A673 (cell line): ENCODE measurements around the gene ALOX12B. TPM values are rescaled to one million over a fixed set of nuclear protein-coding genes. Genes with fewer than 3 reads are reported as not detected.
"Not testable (repeated sequence)": the region's sequence is repeated elsewhere in the genome, so short reads cannot be mapped to it uniquely, and the experiment has no call there.

Experiments used
- BruUV-seq: library from RNA; stranded (reverse); fragments of 400-500 nt; replicated peaks from 2 replicates; lab custom pipeline; 2021; lab: Mats Ljungman, UMichigan
- CTCF ChIA-PET: fragments of 300-600 bp; sonication (Branson Sonifier 250); formaldehyde crosslinking; loops from one replicate; lab custom pipeline; 2022; ENCODE audit warnings: antibody characterized with exemption; lab: Charles Lee
- POLR2A ChIA-PET: fragments of 300-600 bp; sonication (Branson Sonifier 250); formaldehyde crosslinking; loops from one replicate; lab custom pipeline; 2022; ENCODE audit warnings: antibody characterized with exemption; ENCODE audit not compliant: low non-redundant PET; lab: Charles Lee
- DNase-seq: peaks from one replicate; pipeline ENCODE4 v3.0.0-alpha.2; 2015; ENCODE audit warnings: low spot score
- H3K27ac ChIP-seq: fragments of 200-600 bp; sonication (generic); 2 replicates; pipeline ENCODE4 v1.5.1; 2016; ENCODE audit warnings: mixed run types, low read depth, mild to moderate bottlenecking, mixed read lengths, antibody characterized with exemption, low read length; ENCODE audit not compliant: poor library complexity, severe bottlenecking
- H3K27me3 ChIP-seq: fragments of 200-600 bp; sonication (generic); replicated peaks from 2 replicates; pipeline ENCODE4 v1.6.1; 2017; ENCODE audit warnings: mixed run types, low read depth, mild to moderate bottlenecking, mixed read lengths, antibody characterized with exemption, low read length; ENCODE audit not compliant: insufficient read depth, poor library complexity
- H3K36me3 ChIP-seq: fragments of 200-600 bp; sonication (generic); 2 replicates; pipeline ENCODE4 v1.6.1; 2016; ENCODE audit warnings: mixed run types, mild to moderate bottlenecking, mixed read lengths, antibody characterized with exemption, low read length; ENCODE audit not compliant: insufficient read depth, poor library complexity, severe bottlenecking
- H3K4me1 ChIP-seq: fragments of 200-600 bp; sonication (generic); 2 replicates; pipeline ENCODE4 v1.6.1; 2017; ENCODE audit warnings: mixed run types, mild to moderate bottlenecking, mixed read lengths, antibody characterized with exemption, low read length; ENCODE audit not compliant: insufficient read depth, poor library complexity, severe bottlenecking
- H3K4me3 ChIP-seq: fragments of 200-600 bp; sonication (generic); 2 replicates; pipeline ENCODE4 v1.5.1; 2016; ENCODE audit warnings: low read depth, mixed run types, mild to moderate bottlenecking, mixed read lengths, low read length; ENCODE audit not compliant: poor library complexity, severe bottlenecking
- H3K9me3 ChIP-seq: fragments of 200-600 bp; sonication (generic); 2 replicates; pipeline ENCODE4 v1.6.1; 2016; ENCODE audit warnings: mixed run types, low read depth, mild to moderate bottlenecking, mixed read lengths, antibody characterized with exemption, low read length; ENCODE audit not compliant: poor library complexity, severe bottlenecking
- CTCF ChIP-seq: fragments of 300-800, 200-600 bp; sonication (generic); conservative IDR thresholded peaks from 2 replicates; pipeline ENCODE4 v1.5.1; 2017; ENCODE audit warnings: low read depth, mild to moderate bottlenecking, antibody characterized with exemption, low read length, moderate library complexity, mixed read lengths
- EZH2 ChIP-seq: fragments of 200-600 bp; sonication (generic); IDR thresholded peaks from 2 replicates; pipeline ENCODE4 v1.6.1; 2017; ENCODE audit warnings: borderline replicate concordance, low read depth, mild to moderate bottlenecking, mixed read lengths, antibody characterized with exemption, low read length; ENCODE audit not compliant: poor library complexity, severe bottlenecking
- intact Hi-C: fragments of 100-400 bp; cut with micrococcal nuclease; formaldehyde crosslinking; loops from one replicate; pipeline ENCODE4 v1.10.0; 2022; ENCODE audit not compliant: unreplicated experiment
- microRNA-seq: library from miRNA; unstranded; fragments of <30 nt; microRNA quantifications from one replicate; pipeline ENCODE4 v1.2.0, GENCODE V29; 2021
- total RNA-seq: library from RNA; stranded (reverse); gene quantifications from 2 replicates; pipeline ENCODE4 v1.2.3, GENCODE V29; 2021

The ALOX12B gene
- total RNA-seq, 1 experiment from 2014 or later = 0.39 TPM

- TF ChIP-seq EZH2 (no peak), CTCF (no peak)
- ChIA-PET CTCF (no interaction called here), POLR2A (no interaction called here)
- intact Hi-C loops = no loop called here
- no TSS peak for BruUV-seq
- H3K36me3 ChIP-seq = no peaks in the 10 kb centered on the region
- DNase-seq = no peak
- H3K27me3 ChIP-seq = no peaks in the 10 kb centered on the region
- no peak overlapping the region for H3K27ac ChIP-seq
- no peak overlapping the region for H3K4me3 ChIP-seq
- H3K9me3 ChIP-seq = no peaks in the 10 kb centered on the region
- no peaks in the 10 kb centered on the region for H3K4me1 ChIP-seq
These were observed 62.2 kb downstream of the ALOX12B start for GRCh38 chr17:8025176-8025911.

GRCh38 chr17:8024161-8024560 lies 63.4 kb downstream of the ALOX12B start:
- DNase-seq, H3K27ac ChIP-seq, H3K4me1 ChIP-seq, intact Hi-C loops, H3K4me3 ChIP-seq, H3K9me3 ChIP-seq, H3K27me3 ChIP-seq, BruUV-seq, H3K36me3 ChIP-seq, POLR2A ChIA-PET: not testable (repeated sequence)
- CTCF ChIA-PET = interaction anchor here (0.7 kb wide), 1 partner anchor 226 kb away, joined by 3 read pairs; no protein-coding TSS in a partner anchor

Small RNA genes lying within 50 kb of the gene (microRNA-seq; reads per million reads assigned to microRNA genes)
- gene MIR4314 = not detected

Other genes with a start within 250 kb of the ALOX12B start
- 1.7 and 3.0 TPM in 2 replicates for gene TMEM88, start 232.7 kb downstream of the ALOX12B start, total RNA-seq
- gene NAA38, start 230.2 kb downstream of the ALOX12B start, total RNA-seq = 64.3 and 67.7 TPM in 2 replicates
- gene CYB5D1, start 229.7 kb downstream of the ALOX12B start, total RNA-seq = 16.9 and 18.7 TPM in 2 replicates
- 249 and 264 TPM in 2 replicates for gene CHD3, start 198.9 kb downstream of the ALOX12B start, total RNA-seq
- 0.83 and 1.1 TPM in 2 replicates for gene RNF227, start 171.4 kb downstream of the ALOX12B start, total RNA-seq
- gene KCNAB3, start 157.9 kb downstream of the ALOX12B start, total RNA-seq = 24.8 and 32.4 TPM in 2 replicates
- 111 and 140 TPM in 2 replicates for gene TRAPPC1, start 155.8 kb downstream of the ALOX12B start, total RNA-seq
- gene CNTROB, start 155.5 kb downstream of the ALOX12B start, total RNA-seq = 72.3 and 79.9 TPM in 2 replicates
- gene GUCY2D, start 85.1 kb downstream of the ALOX12B start, total RNA-seq = not detected in 2 replicates
- gene ALOX15B, start 48.7 kb downstream of the ALOX12B start, total RNA-seq = 0.17 and 0.30 TPM in 2 replicates
- gene ALOXE3, start 30.8 kb upstream of the ALOX12B start, total RNA-seq = not detected in 2 replicates
- gene HES7, start 36.4 kb upstream of the ALOX12B start, total RNA-seq = 1.7 and 3.9 TPM in 2 replicates
- 47.1 and 50.0 TPM in 2 replicates for gene PER1, start 64.7 kb upstream of the ALOX12B start, total RNA-seq
- 41.3 and 51.0 TPM in 2 replicates for gene VAMP2, start 75.2 kb upstream of the ALOX12B start, total RNA-seq
- gene TMEM107, start 88.7 kb upstream of the ALOX12B start, total RNA-seq = 19.4 and 25.3 TPM in 2 replicates
- 3.7 TPM in 2 replicates for gene BORCS6, start 102.5 kb upstream of the ALOX12B start, total RNA-seq
- gene AURKB, start 122.9 kb upstream of the ALOX12B start, total RNA-seq = 209 and 230 TPM in 2 replicates
- gene CTC1, start 160.3 kb upstream of the ALOX12B start, total RNA-seq = 40.0 and 40.3 TPM in 2 replicates
- gene PFAS, start 161.6 kb upstream of the ALOX12B start, total RNA-seq = 163 and 165 TPM in 2 replicates
- 26.8 and 33.6 TPM in 2 replicates for gene RANGRF, start 201.0 kb upstream of the ALOX12B start, total RNA-seq
- 1.3 and 2.0 TPM in 2 replicates for gene SLC25A35, start 207.7 kb upstream of the ALOX12B start, total RNA-seq
- gene ARHGEF15, start 222.5 kb upstream of the ALOX12B start, total RNA-seq = not detected in 2 replicates